Measurements from ENCODE around the gene DRAP1.

- TF ChIP-seq CTCF (IDR thresholded peaks at IDR 0.05) (no peak), POLR2A (IDR thresholded peaks at IDR 0.05) (no peak)
Measured at GRCh38 chr11:65897020-65897471, 22.2 kb upstream of the DRAP1 start.
